GM21576 (cell line): ENCODE results near the gene PSMD13.
"Not testable (repeated sequence)": the region's sequence is repeated elsewhere in the genome, so short reads cannot be mapped to it uniquely, and the experiment has no call there.

Experiments used
- ATAC-seq: cut with Tn5 transposase; IDR thresholded peaks from one replicate; pipeline ENCODE4 v1.9.1; 2021; ENCODE audit warnings: mild to moderate bottlenecking, moderate library complexity; ENCODE audit not compliant: unreplicated experiment

The PSMD13 gene

GRCh38 chr11:236774-237767 lies at the start of gene PSMD13:
TSS of gene PSMD13 (plus strand) at chr11:236976. CDS start at chr11:237050, 74 bp downstream.
- peak; percentile 74 for ATAC-seq

- ATAC-seq = not testable (repeated sequence)
These were observed 47.5 kb upstream of the PSMD13 start for GRCh38 chr11:189200-189783.

GRCh38 chr11:189843-190311 lies 46.9 kb upstream of the PSMD13 start:
- peak; percentile 79 for ATAC-seq

- ATAC-seq = not testable (repeated sequence)
These were observed 46.2 kb upstream of the PSMD13 start for GRCh38 chr11:190546-190945.

- ATAC-seq = not testable (repeated sequence)
These were observed 45.0 kb upstream of the PSMD13 start for GRCh38 chr11:191490-192478.

GRCh38 chr11:192674-193128 lies 44.1 kb upstream of the PSMD13 start, which contains the start of gene SCGB1C1:
TSS of gene SCGB1C1 (plus strand) at chr11:193078. CDS start at chr11:193100, 22 bp downstream.
- not testable (repeated sequence) for ATAC-seq

- ATAC-seq = not testable (repeated sequence)
These were observed 43.3 kb upstream of the PSMD13 start for GRCh38 chr11:193481-193880.

GRCh38 chr11:196786-197731 lies 39.7 kb upstream of the PSMD13 start:
- no peak for ATAC-seq

- ATAC-seq = no peak
These were observed 39.0 kb upstream of the PSMD13 start for GRCh38 chr11:197741-198235.

GRCh38 chr11:198236-198806 lies 38.5 kb upstream of the PSMD13 start:
- no peak for ATAC-seq

GRCh38 chr11:199004-199581 lies 37.7 kb upstream of the PSMD13 start:
- no peak for ATAC-seq

- ATAC-seq = no peak
These were observed 37.0 kb upstream of the PSMD13 start for GRCh38 chr11:199782-200181.

GRCh38 chr11:200224-201003 lies 36.4 kb upstream of the PSMD13 start:
- no peak for ATAC-seq

- ATAC-seq = no peak
These were observed 34.8 kb upstream of the PSMD13 start for GRCh38 chr11:201966-202365.

GRCh38 chr11:202490-202889 lies 34.3 kb upstream of the PSMD13 start:
- no peak for ATAC-seq

GRCh38 chr11:203056-203944 lies 33.5 kb upstream of the PSMD13 start:
- ATAC-seq = no peak
